GM19035 (cell line): ENCODE measurements around the gene TNFRSF12A.
"Not testable (repeated sequence)": the region's sequence is repeated elsewhere in the genome, so short reads cannot be mapped to it uniquely, and the experiment has no call there.

Source experiments
- ATAC-seq: cut with Tn5 transposase; IDR thresholded peaks from one replicate; pipeline ENCODE4 v1.9.1; 2021; ENCODE audit not compliant: unreplicated experiment

TNFRSF12A gene

DNA sequence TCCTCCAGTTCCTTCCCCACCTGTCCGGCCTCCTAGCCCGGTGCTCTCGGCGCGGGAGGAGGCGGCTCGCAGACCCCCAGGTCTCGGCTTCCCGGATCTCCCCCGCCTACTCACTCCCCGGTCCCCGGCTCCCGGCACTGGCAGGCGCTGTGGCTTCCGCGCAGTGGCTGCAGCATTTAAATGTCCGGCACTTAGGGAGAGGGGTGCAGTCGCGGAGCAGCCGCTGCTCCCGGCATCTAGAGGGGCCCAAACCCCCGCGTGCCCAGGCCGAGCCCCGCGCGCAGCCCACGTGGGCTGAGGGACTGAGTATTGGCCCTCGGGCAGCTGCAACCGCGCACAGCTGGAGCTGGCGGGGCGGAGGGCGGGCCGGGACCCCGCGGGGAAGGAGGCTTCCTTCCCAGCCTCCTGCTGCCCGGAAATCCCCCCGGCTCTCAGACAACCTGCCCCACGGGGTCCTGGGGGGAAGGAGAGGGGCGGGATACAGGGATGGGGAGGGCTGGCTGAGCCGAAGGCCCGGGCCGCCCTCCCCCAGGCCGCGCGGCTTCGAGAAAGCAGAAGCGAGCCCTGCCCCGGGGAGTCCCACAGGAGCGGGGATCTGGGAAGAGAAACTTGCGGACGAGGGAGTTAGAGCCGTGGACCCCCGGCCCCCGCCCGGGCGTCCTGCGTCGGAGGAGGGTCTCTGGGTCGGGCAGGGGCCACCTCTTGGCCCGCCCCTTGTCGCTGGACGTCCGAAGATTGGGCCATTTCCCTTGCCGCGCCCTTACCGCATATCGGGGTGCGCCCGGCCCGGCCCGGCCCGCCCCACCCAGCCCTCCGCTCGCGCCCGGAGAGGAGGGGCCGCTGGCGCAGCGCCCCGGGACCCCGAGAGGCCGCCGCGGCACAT is 25.8 kb downstream of the TNFRSF12A start, which contains the start of gene MMP25:
Gene MMP25 (plus strand): TSS at position 804 of the 883 bp plus-strand sequence. CDS start 357 bp downstream, outside the sequence.
- ATAC-seq = no peak

DNA sequence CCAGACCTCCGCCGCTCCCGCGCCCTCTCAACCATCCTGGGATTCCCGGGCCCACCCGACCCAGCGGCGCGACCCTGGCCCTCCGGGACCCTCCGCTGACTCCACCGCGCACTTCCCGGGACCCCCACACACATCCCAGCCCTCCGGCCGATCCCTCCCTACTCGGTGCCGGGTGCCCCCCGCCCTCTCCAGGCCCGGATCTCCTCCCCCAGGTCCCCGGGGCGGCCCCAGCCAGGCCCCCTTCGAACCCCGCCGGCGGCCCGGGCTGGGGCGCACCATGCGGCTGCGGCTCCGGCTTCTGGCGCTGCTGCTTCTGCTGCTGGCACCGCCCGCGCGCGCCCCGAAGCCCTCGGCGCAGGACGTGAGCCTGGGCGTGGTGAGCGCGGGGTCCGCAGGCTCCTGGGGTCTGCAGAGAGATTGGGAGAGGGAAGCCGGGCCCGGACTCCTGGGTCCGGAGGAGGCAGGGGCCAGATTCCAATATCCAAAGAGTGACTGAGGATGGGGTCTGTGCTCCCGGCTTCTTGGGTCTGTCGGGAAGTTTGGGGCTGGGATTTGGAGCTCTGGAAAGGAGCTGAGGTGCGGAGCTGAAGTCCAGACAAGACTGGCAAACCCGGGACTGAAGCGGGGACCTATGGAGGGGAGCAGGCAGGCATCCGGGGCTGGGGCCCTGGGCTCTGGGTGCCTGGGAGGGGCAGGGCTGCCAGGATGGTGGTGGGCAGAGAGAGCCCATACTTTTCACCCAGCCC is 26.6 kb downstream of the TNFRSF12A start:
- ATAC-seq = no peak

DNA sequence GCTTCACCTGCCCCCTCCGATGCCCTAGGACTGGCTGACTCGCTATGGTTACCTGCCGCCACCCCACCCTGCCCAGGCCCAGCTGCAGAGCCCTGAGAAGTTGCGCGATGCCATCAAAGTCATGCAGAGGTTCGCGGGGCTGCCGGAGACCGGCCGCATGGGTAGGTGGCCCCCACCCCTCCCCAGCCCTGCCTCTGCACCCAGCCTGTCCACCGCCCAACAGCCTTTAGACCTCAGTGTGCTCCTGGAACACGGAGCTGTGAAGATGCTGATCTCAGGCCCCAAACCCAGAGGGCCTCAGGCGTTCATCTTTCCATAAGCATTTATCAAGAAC is 27.2 kb downstream of the TNFRSF12A start:
- ATAC-seq = no peak

GRCh38 chr16:3049921-3050481 is 29.8 kb downstream of the TNFRSF12A start:
- no peak for ATAC-seq

GRCh38 chr16:3050487-3050886 is 30.3 kb downstream of the TNFRSF12A start:
- no peak for ATAC-seq

- ATAC-seq = no peak
Observed at GRCh38 chr16:3051009-3051408, 30.8 kb downstream of the TNFRSF12A start.

DNA sequence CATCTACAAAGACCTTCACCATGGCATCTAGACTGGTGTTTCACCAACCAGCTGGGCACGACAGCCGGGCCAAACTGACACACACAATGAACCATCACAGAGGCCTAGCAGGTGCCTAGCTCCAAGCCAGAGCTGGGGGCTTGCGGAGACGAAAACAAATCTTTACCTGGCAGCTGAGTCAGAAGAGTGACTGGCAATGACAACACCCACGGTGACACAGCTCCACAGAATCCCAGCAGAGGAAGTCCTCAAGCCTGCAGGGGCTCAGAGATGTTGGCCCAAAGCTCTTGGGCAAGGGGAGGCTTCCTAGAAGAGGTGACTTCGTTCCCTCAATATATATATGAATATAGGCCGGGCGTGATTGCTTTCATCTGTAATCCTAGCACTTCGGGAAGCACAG is 31.3 kb downstream of the TNFRSF12A start:
- ATAC-seq = no peak

- ATAC-seq = not testable (repeated sequence)
Observed at GRCh38 chr16:3052571-3053329, 32.6 kb downstream of the TNFRSF12A start.

DNA sequence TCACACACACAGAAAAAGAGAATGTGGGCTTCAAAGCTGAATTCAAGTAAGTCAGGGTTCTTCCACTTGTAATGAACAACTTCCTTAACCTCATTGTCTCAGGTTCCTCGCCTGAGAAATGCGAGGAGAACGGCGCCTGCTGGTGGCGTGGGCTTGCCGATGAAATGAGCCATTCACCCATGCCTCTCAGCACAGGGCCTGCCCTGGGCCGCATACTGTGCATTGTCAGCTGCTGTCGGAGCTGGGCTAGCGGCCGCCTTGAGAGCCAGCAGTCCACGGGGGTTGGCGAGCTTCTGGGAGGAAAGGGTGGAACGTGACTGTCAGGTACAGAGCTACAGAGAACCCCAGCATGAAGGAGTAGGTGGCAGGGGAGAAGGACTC is 33.2 kb downstream of the TNFRSF12A start:
- not testable (repeated sequence) for ATAC-seq

- ATAC-seq = no peak
Observed at GRCh38 chr16:3054965-3055733, 35.0 kb downstream of the TNFRSF12A start.

DNA sequence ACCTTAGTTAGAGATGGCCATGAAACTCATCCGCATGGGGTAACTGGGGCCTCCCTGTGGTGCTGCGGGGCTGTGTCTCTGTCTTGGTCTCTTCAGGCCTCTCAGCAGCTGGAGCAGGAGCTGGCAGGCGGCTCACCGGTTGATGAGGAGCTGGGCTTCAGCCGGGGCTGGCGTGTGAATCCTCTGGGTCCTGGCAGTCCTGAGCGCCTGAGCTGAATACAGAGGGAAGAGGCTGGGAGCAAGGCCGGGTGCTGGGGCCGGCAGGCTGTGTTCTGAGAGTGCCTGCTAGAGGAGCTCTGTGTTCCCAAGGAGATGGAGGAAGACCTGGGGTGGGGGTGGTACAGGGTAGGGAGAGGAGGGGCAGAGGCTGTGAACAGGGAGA is 35.6 kb downstream of the TNFRSF12A start:
- ATAC-seq = not testable (repeated sequence)

- no peak for ATAC-seq
Observed at GRCh38 chr16:3056336-3057180, 36.4 kb downstream of the TNFRSF12A start.

GRCh38 chr16:3057181-3058138 is 37.3 kb downstream of the TNFRSF12A start:
- no peak for ATAC-seq

GRCh38 chr16:3058139-3059030 is 38.2 kb downstream of the TNFRSF12A start:
- ATAC-seq = peak; percentile 23

DNA sequence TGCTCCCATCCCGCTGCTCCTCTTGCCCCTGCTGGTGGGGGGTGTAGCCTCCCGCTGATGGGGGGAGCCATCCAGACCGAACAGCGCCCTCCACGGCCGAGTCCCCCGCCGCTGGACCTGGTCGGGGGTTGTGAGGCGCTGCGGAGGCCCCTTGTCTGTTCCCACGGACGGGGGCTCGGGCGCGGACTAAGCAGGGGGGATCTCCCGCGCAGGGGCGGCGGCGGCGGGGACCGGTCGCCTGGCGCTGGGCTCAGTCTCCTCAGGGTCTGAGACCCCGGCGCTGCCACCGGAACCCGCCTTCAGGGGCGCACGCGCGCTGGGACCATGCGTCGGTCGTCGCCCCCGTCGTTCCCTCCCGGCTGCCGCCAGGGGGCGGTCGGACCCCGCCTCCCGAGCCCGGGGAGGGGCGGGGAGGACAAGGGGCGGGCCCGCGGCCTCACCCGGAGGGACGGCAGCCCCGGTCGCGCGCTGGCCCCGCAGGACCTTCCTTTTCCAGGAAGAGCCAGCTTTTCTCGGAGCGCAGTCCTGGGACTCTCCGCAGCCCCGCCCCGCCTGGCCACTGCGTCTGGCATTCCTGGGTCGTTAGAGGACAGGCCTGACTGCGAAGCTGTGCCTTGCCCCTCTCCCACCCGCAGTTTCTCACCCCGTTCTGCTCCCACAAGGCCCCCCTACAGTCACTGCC is 39.0 kb downstream of the TNFRSF12A start:
- ATAC-seq = peak; percentile 80

DNA sequence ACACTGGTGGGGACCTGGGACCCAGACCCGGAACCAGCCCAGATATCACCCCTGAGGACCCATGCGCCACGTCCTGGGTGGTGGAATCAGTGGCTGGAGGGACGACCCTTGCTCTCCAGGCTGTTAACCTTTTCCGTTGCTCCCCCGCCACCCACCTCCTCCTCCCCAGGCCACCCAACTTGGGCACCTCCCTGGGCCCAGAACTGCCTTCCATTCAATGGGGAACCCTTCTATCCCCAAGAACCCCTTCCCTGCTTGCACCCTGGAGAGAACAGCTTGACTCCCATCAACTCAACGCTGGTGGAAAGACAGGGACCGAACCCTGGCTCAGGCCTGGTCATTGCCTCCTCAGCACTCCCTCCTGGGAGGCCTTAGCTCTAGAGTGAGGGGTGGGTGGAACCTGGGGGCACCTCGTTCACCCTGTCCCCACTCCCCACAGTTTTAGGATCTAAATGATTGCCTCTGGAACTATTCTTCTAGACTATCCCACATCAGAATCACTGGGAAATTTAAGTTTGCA is 39.6 kb downstream of the TNFRSF12A start:
- ATAC-seq = no peak
